DMS 273 (cell line): Measurements from ENCODE around the gene CPT1B.
"Not testable (repeated sequence)": the region's sequence is repeated elsewhere in the genome, so short reads cannot be mapped to it uniquely, and the experiment has no call there.

Experiments
- DNase-seq: peaks from one replicate; lab custom pipeline; 2025; ENCODE audit not compliant: unreplicated experiment; lab: John Stamatoyannopoulos, UW

The CPT1B gene

GRCh38 chr22:50609599-50609998 is 31.4 kb upstream of the CPT1B start:
- no peak for DNase-seq

DNA sequence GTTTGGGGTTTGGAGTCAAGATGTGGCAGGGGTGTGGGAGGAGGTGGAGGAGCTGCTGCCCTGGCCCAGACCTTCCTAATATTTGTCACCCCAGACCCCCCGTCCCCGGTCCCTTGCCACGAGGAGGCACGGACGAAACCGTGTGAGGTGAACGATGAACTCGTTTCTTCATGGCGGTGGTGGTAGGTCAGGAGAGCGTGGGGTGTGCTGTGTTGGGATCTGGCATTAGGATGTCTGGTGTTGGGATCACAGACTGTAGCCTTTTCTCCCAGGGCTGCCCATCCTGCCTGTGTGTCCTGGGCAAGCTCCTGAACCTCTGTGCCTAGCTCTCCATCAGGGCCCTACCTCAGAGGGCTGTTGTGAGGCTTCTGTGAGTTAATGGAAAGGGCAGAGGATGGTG is 30.8 kb upstream of the CPT1B start:
- no peak for DNase-seq

DNA sequence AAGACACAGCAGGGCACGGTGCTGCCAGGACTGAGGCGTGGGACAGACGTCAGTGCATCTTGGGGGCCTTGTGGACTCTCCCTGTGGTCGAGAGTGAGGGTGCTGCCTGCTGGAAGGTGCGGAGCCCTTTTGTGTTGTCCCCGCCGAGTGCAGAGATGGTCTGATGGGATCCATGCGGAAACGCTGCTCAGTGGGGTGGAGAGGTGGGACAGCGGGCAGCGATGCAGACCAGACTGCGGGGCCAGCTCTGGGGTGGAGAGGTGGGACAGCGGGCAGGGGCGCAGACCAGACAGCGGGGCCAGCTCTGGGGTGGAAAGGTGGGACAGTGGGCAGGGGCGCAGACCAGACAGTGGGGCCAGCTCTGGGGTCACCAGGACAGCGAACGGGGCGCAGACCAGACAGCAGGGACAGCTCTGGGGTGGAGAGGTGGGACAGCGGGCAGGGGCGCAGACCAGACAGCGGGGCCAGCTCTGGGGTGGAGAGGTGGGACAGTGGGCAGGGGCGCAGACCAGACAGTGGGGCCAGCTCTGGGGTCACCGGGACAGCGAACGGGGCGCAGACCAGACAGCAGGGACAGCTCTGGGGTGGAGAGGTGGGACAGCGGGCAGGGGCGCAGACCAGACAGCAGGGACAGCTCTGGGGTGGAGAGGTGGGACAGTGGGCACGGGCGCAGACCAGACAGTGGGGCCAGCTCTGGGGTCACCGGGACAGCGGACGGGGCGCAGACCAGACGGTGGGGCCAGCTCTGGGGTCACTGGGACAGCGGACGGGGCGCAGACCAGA is 30.0 kb upstream of the CPT1B start:
- DNase-seq: not testable (repeated sequence)

GRCh38 chr22:50607659-50608020 is 29.4 kb upstream of the CPT1B start:
- no peak for DNase-seq

DNA sequence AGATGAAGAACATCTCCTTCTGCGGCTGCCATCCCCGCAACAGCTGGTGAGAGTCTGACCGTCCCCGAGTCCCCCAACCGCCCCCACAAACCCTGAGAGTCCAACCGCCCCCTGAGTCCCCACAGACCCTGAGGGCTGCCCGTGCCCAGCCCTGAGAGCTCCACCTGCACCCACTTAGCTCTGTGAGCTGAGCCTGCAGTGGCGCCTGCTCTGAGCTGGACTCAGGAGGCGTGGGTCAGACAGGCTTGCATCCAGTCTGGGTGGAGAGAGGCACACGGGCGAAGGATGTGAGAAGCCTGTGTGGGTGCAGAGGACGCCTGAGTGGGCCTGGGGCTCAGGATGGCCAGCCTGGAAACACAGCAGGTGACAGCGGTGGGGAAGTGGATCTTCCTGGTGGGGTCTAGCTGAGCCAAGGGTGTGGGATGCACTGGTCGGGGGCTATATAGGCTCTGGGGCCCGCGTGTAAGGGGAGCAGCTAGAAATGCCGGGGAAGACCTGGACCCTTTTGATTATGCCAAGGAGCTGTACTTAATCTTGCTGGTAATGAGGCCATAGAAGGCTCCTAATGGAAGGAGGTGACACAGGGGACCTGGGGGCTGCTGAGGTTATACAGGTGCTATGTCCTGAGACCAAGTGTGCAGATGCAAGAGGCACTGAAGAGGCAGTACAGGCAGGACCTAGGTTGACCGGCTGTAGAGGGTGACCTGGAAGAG is 28.9 kb upstream of the CPT1B start:
- no peak for DNase-seq

DNA sequence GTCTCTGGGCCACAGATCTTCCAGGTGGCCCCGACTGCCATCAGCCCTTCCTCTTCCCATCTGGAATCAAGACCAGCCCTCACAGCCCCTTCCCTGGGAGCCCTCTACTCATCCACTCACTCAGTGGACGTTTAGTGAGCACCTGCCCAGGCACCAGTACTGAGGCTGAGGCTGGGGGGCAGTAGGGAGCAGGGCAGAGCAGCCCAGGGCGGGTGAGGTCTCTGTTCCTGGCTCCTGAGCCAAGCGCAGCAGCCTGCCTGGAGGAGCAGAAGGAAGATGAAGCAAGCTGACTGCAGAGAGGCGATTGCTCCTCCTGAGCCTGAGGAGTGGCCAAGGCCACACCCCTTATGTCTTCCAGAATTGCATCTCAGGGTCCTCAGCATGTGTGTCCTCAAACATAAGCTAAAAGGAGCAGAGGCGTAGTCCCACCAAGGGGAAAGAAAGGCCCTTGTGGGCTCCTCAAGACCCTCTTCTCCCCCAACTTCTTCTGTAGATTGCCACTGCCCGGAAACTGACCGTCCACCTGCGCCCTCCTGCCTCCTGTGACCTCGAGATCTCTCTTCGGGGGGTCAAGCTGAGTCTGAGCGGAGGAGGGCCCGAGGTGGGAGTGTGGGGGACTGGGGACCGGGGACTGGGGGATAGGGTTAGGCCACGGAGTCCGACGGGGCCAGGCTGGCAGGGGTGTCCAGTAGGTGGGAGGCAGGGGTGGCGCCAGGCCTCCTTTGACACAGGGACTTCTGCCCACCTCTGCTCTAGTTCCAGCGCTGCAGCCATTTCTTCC is 28.1 kb upstream of the CPT1B start:
- DNase-seq: peak; percentile 25

DNA sequence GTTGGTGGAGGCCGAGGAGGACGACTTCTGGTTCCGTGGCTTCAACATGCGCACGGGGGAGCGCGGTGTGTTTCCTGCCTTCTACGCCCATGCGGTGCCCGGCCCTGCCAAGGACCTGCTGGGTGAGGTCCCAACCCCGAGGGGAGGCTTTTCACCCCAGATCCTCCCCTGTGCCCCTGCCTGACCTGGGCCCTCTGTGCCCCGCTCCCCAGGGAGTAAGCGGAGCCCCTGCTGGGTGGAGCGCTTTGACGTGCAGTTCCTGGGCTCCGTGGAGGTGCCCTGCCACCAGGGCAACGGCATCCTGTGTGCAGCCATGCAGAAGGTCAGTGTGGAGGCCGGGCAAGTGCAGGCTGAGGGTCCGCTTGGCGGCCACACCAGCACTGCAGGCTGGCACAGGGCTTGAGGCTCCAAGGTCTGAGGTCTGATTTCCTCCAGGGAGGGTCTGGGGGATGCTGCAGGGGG is 27.4 kb upstream of the CPT1B start:
- no peak for DNase-seq

DNA sequence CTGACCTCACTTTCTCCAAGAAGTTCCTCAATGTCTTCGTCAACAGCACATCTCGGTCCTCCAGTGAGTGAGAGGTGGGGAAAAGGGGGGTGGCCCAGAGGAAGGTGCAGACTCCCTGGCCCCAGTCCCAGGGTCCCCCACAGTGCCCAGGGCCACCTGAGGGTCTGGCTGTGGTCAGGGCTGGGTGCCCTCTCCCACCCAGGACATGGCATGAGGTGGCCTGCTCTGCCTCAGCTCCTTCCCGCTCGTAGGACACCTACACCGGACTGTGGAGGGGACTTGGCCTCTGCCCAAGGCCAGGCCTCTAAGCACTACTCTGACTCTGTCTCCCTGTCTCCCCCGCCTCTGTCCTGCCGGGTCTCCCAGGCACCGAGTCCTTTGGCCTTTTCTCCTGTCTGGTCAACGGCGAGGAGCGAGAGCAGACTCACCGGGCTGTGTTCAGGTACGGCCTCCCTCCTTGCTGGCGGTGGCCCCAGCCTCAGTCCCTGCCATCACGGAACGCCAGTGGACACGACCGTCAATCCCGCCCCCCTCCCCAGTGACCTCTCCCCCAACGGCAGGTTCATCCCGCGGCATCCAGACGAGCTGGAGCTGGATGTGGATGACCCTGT is 26.9 kb upstream of the CPT1B start:
- no peak for DNase-seq

DNA sequence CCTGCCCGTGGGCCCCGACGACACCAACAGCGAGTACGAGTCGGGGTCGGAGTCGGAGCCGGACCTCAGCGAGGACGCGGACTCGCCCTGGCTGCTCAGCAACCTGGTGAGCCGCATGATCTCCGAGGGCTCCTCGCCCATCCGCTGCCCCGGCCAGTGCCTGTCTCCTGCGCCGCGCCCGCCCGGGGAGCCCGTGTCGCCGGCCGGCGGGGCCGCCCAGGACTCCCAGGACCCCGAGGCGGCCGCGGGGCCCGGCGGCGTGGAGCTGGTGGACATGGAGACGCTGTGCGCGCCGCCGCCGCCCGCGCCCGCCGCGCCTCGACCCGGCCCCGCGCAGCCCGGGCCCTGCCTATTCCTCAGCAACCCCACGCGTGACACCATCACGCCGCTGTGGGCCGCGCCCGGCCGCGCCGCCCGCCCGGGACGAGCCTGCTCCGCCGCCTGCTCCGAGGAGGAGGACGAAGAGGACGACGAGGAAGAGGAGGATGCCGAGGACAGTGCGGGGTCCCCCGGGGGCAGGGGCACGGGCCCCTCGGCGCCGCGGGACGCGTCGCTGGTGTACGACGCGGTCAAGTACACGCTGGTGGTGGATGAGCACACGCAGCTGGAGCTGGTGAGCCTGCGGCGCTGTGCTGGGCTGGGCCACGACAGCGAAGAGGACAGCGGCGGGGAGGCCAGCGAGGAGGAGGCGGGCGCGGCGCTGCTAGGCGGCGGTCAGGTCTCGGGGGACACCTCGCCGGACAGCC is 26.2 kb upstream of the CPT1B start:
- no peak for DNase-seq

DNA sequence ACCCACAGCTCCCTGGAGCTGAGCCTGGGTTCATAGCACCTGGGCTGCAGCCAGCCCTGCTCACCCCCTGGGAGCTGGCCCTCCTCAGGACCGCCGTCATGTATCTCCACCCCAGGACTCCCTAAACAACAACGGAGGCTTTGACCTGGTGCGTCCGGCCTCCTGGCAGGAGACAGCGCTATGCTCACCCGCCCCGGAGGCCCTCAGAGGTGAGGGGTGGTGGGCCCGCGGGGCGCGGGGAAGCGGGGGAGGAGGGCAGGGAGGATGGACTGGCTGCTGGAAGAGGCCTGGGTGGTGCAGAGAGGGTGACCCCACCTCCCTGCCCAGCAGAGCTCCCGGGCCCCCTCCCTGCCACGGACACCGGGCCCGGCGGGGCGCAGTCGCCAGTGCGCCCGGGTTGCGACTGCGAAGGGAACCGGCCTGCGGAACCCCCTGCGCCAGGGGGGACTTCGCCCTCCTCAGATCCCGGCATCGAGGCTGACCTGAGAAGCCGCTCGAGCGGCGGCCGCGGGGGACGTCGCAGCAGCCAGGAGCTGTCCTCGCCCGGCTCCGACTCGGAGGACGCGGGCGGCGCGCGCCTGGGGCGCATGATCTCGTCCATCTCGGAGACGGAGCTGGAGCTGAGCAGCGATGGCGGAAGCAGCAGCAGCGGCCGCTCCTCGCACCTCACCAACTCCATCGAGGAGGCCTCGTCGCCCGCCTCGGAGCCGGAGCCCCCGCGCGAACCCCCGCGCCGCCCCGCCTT is 25.5 kb upstream of the CPT1B start:
- DNase-seq: no peak

- DNase-seq: no peak
Measured at GRCh38 chr22:50602338-50602700, 24.1 kb upstream of the CPT1B start.

- DNase-seq: no peak
Measured at GRCh38 chr22:50601669-50602337, 23.6 kb upstream of the CPT1B start.

- DNase-seq: no peak
Measured at GRCh38 chr22:50600967-50601668, 22.9 kb upstream of the CPT1B start.

DNA sequence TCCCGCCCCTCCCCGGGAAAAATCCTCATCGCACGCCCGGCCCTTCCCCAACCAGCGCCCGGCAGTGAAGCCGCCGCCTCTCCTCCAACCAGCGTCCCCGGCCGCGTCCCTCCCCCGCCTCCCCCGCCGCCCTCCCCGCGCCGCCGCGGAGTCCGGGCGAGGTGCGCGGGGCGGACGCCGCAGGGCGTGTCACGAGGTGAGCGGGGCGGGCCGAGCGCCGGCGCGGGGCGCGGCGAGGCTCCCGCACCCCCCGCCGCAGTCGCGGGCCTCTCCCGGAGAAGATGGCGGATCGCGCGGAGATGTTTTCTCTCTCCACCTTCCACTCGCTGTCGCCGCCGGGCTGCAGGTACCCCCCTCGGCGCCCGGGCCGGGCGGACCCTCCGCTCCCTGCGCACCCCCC is 22.3 kb upstream of the CPT1B start, which contains the start of gene MAPK8IP2:
Gene MAPK8IP2 (plus strand): TSS at position 256 of the 400 bp plus-strand sequence. CDS start 26 bp downstream, at position 282.
- peak; percentile 74 for DNase-seq

DNA sequence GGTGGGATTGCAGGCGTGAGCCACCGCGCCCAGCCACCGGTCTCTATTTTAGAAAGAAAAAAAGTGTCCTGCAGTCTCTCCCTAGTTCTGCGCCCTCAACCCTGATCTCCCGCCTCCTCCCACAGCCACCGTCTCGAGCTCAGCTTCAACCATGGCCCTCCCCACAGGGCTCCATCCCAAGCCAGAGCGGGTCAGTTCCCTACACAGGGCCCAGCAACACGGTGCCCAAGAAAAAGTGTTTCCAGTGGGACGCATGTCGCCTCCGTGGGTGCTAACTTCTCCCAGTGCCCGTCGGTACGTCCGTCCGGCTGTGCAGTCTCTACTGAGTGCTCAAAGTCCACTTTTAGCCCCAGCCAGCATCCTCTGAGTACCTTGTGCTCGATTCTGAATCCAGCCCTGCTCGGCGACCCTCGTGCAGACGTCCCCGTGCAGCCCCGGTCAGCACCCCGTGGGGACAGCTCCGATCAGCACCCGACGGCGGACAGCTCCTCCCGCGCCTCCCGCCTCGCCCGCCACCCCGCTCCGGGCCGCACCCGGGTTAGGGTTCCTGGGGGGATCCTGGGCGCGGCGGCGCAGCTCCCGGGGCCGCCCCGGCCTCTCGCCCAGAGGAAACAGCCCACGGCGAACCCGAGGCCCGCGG is 21.7 kb upstream of the CPT1B start:
- peak; percentile 50 for DNase-seq

GRCh38 chr22:50597097-50597496 is 18.9 kb upstream of the CPT1B start:
- DNase-seq: no peak

- no peak for DNase-seq
Measured at GRCh38 chr22:50595189-50595588, 17.0 kb upstream of the CPT1B start.

DNA sequence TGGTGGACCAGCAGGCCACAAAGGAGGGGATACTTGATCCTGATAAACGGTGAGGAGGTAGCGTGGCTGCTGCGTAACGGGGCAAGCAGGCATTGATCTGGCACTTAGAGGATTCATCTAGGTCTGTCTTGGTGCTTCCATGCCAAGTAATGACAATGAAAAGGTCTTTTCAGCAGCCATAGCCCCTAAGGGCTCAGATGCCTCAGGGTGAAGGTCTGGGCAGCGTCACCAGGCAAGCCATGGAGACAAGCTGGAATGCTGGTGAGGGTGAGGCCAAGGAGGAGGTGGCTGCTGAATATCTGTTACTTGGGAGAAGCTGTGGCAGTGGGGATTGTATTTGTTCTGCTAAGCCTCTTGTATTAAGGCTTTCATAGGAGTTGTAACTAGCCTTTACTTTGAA is 9.2 kb upstream of the CPT1B start:
- no peak for DNase-seq
